NCI-H2081 treated with DMSO at 0.1 percent for 48 hours (cell line): ENCODE measurements around the gene GALNT3.

ENCODE experiments used
- DNase-seq: peaks from one replicate; lab custom pipeline; 2025; lab: John Stamatoyannopoulos, UW

The GALNT3 gene

GRCh38 chr2:165796129-165796528 lies 2.1 kb upstream of the GALNT3 start:
- DNase-seq = no peak

- no peak for DNase-seq
Observed at GRCh38 chr2:165795011-165795410, 964 bp upstream of the GALNT3 start.

GRCh38 chr2:165794536-165794928 lies 485 bp upstream of the GALNT3 start:
- no peak for DNase-seq

- no peak for DNase-seq
Observed at GRCh38 chr2:165793161-165793778, 777 bp downstream of the GALNT3 start.

GRCh38 chr2:165792104-165792454 lies 2.0 kb downstream of the GALNT3 start:
- no peak for DNase-seq

GRCh38 chr2:165791421-165792103 lies 2.5 kb downstream of the GALNT3 start:
- no peak for DNase-seq

- no peak for DNase-seq
Observed at GRCh38 chr2:165790466-165790865, 3.6 kb downstream of the GALNT3 start.

- DNase-seq = no peak
Observed at GRCh38 chr2:165787334-165787733, 6.7 kb downstream of the GALNT3 start.

GRCh38 chr2:165779706-165780105 lies 14.3 kb downstream of the GALNT3 start:
- no peak for DNase-seq

GRCh38 chr2:165778653-165779451 lies 15.2 kb downstream of the GALNT3 start:
- no peak for DNase-seq

GRCh38 chr2:165778187-165778556 lies 15.9 kb downstream of the GALNT3 start:
- DNase-seq = no peak

- DNase-seq = no peak
Observed at GRCh38 chr2:165777522-165778186, 16.4 kb downstream of the GALNT3 start.

- DNase-seq = no peak
Observed at GRCh38 chr2:165776796-165777195, 17.3 kb downstream of the GALNT3 start.

GRCh38 chr2:165776013-165776412 lies 18.0 kb downstream of the GALNT3 start:
- peak; percentile 27 for DNase-seq

GRCh38 chr2:165773684-165774083 lies 20.4 kb downstream of the GALNT3 start:
- DNase-seq = no peak

- DNase-seq = no peak
Observed at GRCh38 chr2:165772183-165772582, 21.9 kb downstream of the GALNT3 start.

- DNase-seq = no peak
Observed at GRCh38 chr2:165766326-165766927, 27.6 kb downstream of the GALNT3 start.

GRCh38 chr2:165762723-165763122 lies 31.3 kb downstream of the GALNT3 start:
- DNase-seq = no peak

- DNase-seq = peak; percentile 90
Observed at GRCh38 chr2:165757906-165758675, 36.0 kb downstream of the GALNT3 start.

- DNase-seq = no peak
Observed at GRCh38 chr2:165746501-165746900, 47.5 kb downstream of the GALNT3 start.

- DNase-seq = no peak
Observed at GRCh38 chr2:165745916-165746315, 48.1 kb downstream of the GALNT3 start.
